NCI-H187 (cell line): ENCODE data around the gene CCDC201.
"Not testable (repeated sequence)": the region's sequence is repeated elsewhere in the genome, so short reads cannot be mapped to it uniquely, and the experiment has no call there.

ENCODE experiments used
- DNase-seq, 2 experiments: peaks; one replicate each; lab custom pipeline; 2025; lab: John Stamatoyannopoulos, UW

CCDC201 gene

DNA sequence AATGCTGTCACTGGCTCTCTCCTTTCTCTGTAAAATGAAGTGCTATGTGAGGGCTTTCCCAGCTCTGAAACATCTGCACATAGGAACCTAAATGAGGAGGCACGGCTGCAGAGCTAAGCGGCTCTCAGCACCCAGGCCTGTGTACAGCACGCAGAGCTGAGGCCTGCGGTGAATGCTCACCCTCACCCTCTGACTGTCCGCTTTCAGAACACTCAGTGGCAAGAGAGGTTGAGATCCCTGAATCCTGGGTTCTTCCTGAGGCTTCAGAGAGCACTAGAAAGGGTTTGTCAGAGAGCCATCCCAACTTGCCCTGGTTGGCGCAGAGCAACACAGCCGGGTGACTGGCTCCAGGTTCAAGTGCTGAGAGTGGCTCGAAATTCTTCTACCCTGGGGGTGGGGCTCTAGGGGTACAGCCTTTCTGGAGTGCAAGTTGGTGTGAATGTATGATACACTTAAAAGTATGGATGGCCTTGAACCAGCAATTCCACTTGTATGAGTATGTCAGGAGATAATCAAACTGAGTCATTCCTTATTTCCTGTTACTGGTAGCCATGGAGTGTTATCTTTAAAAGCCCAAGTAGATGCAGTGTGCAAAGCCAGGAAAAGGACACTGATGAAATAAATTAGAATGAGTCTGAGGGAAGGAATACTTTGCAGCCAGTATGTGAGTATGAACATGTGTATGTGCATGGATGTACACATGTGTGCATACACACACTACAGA, 1.7 kb upstream of the CCDC201 start:
- no peak for DNase-seq

DNA sequence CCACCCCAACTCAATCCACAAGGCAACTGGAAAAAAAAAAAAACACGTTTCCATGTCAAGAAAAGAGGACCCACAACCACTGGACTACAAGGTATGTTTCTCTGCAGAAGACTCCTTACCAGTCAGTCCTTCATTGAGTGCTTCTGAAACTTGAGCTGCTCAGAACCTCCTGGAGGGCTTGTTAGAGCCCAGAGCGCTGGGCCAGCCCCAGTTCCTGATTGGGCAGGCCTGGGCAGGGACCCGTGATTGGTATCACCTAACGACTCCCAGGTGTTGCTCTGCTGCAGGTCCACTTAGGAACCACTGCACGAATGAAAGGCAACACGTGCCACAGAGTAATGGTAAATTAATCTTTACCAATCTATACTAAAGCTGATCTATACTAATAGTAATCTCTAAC, 473 bp upstream of the CCDC201 start:
- no peak for DNase-seq

DNA sequence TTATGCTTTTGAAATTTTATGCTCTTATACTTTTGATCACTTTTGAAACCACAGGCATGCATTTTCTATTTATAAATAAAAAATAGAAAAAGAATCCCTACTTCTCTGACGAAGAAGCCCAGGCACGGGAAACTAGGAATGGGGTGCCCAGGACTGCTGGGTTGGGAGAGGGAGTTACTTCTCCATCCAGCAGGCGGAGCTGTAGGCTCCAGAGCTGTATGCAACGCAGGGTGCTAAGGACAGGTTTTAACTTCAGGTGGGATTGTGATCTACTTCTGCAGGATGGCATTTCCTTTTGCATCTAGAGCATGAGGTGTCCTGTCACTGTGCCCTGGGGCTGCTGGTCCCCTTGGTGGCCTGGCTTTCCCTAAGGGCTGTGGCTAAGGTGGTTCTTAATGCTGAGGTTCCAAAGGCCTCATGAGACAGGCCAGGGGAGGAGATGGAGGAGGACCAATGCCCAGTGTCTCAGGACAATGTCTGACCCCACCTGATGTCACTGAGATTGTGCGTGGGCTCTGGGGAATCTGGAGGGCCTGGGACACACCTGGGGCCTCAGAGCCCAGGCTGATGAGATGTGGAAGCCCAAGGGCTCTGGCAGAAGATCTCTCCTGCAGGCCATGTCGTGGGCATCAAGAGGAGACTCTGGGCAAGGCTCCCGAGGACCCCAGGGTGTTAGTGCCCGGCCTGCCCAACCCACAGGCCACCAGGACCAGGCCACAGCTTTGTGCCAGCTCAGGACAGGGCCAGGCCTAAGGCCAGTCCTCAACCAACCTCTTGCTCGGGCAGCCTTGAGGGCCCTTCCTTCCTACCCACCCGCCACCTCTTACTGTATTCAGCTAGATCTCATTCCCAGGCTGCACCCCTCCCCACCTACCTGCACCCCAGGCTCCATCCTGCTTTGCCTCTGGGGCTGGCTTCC, 507 bp downstream of the CCDC201 start:
- no peak for DNase-seq

DNA sequence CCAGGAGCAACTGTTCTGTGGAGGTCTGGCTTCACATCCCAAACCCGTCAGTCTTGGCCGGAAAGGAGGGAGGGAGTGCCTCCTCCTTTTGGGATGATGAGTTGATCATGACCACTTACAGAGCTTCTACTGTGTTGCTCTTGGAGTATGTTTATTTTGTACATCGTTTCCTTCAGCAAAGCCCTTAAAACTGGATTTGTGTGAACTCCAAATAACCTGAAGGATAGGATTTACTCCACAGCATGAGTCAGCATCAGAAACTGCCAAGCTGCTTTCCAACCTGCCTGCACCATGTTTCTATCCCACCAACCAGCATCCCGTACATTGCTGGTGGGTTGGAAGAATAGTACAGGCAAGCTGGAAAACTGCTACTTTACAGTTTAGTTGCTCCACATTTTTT, 3.5 kb downstream of the CCDC201 start:
- no peak for DNase-seq

DNA sequence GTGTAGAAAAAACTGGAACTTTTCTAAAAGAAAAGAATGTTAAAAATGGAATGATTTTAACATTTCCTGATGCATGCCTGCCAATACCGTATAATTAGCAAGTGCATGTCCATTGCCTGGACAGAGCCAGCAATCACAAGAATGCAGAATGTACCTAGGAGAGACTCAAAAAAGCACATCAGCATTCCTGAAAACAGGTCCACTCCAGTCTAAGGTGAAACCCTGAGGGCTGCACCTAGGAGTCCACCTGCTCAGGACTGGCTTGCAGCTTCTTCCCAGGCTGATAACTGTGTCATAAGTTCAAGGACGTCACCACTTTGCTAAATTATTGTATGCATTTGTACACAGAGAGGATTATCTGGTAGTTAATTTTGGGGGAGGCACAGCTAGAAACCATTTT, 5.4 kb downstream of the CCDC201 start:
- no peak for DNase-seq

DNA sequence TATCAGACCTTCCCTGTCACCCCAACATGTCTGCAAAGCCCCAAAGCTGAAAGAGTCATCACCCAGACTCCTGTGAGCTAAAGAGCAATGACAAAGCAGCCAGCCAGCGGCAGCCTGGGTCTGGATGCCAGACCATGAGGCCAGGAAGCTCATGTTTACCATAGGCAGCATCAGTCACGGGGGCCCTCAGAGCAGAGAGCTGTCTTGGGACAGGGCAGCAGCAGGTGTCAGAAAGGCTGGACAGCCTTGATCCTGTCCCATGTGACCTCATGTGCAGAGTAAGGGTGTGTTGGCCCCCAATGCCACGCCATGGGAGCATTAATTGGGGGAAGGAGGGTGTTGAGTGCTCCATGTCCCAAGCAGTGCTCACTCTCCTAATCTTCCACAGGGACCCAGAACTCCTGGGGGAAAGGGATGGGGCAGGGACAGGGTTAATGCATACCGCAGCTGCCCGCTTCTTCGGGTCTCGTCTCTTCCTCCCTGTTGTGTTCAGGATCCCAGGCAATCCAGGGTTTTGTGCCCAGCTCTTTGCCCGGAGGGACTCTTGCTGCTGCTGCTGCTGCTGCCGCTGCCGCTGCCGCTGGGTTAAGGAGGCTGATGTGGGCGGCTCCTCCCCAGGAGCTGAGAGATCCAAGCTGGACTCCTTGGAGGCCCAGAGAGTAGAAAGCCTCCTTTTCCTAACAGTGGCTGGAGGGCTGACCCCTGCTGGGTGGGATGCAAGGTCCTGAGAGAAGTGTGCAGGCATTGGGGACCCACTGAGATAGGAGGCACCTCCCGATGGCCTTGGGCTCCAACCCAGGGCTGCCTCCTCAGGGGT, 7.1 kb downstream of the CCDC201 start:
- DNase-seq = no peak

DNA sequence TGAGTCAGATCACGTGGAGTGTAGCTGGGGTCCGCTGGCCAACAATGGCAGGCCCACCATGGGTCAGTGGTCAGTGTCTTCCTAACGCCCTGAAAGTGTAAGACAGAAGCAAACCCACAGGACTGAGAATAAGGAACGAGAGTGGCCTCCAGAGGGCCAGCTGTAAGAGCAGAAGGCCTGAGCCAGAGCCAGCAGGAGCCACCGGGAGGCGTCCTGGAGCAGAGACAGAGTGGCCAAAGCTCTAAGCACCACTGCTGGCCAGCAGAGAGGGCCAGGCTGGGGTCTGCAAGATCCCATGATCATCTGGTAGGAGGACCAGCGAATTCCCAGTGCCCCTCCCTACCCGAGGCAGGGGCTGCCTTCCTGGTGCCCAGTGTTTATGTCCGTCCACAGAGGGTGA, 9.2 kb downstream of the CCDC201 start:
- no peak for DNase-seq

DNA sequence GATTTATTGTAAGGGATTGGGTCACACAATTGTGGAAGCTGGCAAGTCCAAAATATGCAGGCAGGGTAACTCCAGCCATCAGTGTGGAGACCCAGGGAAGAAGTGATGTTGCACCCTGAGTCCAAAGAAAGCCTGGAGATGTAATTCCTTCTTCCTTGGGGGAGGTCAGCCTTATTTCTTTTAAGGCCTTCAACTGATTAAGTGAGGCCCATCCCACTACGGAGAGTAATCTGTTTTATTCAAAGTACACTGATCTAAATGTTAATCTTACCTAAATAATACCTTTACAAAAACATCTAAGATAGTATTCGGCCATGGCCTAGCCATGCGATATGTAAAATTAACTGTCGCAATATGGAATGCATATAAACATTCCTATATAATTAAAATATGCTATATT, 16.0 kb downstream of the CCDC201 start:
- DNase-seq = not testable (repeated sequence)

DNA sequence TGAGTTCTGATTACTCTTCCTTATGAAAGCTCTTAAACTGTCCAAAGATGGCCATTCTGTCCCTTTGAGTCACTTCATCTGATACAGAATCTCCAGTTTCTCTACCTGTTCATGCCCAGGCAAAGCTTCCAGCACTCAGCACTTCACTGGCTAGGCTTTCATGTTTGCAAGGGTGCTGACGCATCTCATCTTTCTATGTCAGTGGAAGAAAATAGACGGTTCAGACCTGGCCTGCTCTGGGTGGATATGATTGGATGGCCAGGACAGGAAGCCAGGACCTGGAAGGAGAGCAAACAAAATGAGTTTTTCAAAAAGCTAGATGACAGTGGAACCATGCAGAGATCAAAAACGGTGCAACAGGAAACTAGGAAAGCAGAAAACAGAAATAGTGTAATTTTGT, 17.2 kb downstream of the CCDC201 start:
- DNase-seq = not testable (repeated sequence)

DNA sequence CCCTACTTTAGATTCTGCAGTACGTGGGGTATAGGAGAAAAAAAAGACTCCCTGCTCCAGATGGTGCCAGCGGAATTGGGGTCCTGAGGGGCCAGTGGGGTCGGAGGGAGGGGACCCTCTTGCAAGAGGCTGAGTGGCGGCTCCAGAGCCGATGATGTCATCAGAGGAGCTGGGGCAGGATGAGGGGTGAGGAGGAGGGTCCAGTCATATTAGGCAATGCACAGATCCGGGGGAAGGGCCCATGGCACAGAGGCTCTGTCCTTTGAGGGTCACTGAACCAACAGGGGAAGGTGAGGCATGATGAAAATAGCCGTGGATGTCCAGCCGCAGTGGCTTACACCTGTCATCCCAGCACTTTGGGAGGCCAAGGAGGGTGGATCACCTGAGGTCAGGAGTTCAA, 19.4 kb downstream of the CCDC201 start:
- not testable (repeated sequence) for DNase-seq

DNA sequence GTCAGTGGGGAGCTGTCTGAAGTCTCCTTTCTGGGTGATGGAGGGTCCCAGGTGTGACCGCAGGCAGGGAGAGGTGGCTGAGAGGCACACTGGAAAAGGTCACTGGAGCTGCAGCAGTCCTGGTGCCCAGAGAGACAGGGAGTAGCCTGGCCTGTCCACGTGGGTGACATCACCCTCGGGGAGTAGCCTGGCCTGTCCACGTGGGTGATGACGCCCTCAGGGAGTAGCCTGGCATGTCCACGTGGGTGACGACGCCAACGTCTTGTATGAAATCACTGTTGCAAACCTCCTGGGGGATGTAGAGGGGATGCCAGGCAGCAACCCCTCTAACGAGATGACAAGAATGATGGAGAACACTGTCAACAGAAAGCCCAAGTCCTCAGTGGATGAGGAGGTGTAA, 19.9 kb downstream of the CCDC201 start:
- not testable (repeated sequence) for DNase-seq

DNA sequence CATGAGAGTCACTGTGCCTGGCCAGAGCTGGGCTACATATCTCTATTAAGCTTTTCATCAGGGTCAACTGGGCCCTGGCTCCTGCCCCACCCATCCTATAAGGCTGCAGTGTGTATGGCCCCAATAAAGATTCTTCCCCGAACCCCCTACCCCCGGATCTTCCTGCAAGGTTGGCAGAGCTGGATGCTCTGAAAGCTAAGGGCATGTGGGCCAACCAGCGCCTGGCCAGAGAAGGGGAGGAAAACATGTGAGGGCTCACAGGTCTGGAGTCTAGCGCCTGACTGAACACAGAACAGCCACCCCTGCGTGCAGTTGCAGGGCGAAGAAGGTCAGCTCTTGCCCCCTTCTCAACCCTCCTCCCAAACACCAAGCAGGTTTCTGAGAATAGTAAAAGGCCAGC, 24.1 kb downstream of the CCDC201 start:
- DNase-seq = not testable (repeated sequence)

DNA sequence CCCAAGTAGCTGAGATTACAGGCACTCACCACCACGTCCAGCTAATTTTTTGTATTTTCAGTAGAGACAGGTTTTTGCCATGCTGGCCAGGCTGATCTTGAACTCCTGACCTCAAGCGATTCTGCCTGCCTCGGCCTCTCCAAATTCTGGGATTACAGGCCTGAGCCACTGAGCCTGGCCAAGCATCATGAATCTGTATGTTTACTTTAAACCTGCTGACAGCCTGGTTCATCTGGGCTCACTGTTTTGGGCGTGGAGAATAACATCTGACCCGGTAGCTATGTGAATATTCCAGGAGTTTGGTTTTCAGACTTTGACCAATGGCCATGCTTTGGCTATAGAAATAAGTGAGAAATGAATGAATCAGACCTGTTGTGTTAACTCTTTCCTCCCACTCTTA, 26.3 kb downstream of the CCDC201 start:
- not testable (repeated sequence) for DNase-seq

DNA sequence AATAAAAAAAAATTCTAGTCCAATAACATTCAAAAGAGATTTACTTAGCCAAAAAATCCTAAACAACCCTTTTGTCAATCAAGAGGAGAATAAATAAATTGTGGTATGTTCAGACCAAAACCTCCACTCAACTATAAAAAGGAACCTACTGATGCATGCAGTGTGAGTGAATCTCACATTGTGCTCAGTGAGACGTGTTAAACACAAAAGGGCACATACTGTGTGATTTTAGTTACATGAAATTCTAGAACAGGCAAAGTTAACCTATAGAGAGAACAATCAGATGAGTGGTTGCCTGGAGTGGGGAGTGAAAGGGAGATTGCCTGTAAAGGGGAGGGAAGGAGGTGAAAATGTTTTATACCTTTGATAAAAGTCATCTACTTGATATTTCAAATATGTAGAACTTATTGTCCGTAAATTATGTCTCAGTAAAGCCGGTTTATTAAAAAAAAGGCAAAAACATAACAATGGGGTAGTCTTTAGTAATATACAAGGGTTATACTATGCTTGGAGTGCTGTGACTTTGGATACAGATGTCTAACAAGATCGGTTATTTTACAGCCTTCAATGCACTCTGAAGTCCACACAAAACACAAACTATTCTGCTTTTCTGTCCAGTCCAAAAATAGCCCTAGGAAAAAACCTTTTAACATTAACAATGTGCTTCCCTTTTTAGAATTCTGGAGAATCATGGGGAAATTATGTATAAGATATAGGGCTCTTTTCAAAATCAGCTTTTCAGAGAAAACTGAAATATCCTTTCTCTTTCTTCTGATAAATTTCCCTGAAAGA, 30.8 kb downstream of the CCDC201 start:
- not testable (repeated sequence) for DNase-seq

DNA sequence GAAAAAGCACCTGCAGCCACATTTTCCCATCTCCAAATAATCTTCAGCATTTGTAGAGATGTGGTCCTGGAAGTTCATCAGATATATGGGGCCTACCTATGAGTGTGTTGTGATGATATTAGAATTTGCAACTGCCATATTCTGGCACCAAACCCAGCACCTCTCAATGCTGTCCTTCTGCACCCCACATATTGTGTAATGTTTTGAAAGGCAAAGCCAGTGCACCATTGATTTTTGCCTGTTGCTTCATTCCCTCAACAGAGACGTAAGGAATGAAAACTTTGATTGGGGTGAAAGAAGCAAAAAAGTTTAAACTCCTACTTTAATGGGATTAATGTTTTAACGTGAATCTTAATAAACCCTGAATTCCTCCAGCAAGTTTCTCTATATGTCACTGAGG, 34.0 kb downstream of the CCDC201 start:
- not testable (repeated sequence) for DNase-seq

DNA sequence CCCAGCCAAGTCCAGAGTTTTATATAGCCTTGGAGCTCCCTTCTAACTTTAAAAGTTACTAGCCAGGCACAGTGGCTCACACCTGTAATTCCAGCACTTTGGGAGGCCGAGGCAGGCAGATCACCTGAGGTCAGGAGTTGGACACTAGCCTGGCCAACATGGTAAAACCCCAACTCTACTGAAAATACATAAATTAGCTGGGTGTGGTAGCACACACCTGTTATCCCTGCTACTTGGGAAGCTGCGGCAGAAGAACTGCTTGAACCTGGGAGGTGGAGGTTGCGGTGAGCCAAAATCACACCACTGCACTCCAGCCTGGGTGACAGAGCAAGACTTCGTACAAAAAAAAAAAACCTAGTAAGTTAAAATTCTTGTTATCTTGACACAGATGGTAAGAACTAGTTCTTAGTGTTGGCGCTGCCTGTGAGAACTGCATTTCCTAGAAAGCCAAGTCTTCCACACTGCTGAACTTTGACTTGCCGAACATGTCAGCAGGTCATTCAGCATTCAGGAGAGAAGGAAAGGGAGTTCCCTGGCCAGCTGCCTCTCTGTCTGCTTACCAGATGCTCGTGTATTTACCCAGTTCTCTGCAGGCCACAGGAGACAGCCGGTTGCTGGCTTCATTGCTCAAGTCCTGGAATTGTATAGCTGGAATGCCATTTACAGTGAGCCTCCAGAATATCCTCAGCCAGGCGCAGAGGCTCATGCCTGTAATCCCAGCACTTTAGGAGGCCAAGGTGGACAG, 40.3 kb downstream of the CCDC201 start:
- not testable (repeated sequence) for DNase-seq

DNA sequence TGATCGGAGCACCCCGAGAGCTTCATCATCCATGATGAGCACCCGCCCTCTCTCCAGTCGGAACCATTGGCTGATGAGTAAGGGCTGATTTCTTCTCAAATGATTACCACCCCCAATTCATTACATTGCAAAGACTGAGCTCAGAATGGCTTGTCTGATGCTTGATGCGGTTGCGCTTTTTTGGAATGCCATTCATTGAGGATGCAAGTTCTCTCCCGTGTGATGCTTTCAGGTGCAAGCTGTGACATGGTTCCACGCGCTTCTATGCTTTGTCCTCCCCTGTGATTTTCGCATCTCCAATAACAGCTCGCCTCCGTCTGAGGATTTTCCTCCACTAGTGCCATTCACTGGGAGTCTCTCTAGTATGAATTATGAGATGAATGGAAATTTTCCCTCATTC, 43.0 kb downstream of the CCDC201 start:
- not testable (repeated sequence) for DNase-seq

DNA sequence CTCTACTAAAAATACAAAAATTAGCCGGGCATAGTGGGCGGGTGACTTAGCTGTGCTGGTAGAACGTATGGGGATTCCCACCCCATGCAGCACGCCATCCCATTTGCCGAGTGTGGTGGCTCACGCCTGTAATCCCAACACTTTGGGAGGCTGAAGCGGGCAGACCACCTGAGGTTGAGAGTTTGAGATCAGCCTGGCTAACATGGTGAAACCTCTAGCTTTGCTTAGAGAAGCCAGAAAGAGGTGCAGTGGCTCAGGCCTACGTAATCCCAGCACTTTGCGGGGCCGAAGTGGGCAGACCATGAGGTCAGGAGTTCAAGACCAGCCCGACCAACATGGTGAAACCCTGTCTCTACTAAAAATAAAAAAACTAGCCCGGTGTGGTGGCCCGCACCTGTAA, 45.2 kb downstream of the CCDC201 start:
- DNase-seq = not testable (repeated sequence)

DNA sequence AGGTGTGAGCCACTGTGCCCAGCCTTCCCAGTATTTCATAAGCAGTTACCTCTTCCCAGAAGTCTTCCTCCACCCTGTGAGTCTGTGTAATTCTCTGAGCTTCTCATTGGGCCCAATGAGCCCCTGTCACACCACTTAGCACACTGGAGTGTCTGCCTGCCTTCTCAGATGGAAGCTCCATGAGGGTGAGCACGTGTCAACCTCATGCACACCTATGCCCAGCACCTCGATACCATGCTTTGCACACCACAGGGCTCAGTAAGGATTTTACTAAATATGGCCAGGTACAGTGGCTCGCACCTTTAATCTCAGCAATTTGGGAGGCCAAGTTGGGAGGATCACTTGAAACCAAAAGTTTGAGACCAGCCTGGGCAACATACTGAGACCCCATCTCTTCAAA, 46.3 kb downstream of the CCDC201 start:
- DNase-seq = not testable (repeated sequence)

DNA sequence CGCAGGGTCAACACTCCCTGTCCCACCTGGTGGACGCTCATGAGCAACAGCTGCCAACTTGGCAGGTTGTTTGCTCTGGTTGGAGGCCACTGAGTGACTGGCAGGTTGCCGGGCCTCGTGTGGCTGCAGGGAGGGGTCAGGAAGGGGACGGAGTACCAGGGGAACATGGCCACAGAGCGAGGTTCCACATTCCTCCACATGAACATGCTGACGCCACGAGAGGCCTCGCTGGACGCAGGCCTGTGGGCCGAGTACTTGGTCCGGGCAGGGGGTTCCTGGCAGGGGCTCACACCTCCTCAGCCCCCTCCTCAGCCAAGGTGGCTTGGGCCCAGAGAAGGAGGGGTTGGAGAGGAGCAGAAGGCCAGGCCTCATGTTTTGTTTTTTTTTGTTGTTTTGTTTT, 54.1 kb downstream of the CCDC201 start:
- not testable (repeated sequence) for DNase-seq

DNA sequence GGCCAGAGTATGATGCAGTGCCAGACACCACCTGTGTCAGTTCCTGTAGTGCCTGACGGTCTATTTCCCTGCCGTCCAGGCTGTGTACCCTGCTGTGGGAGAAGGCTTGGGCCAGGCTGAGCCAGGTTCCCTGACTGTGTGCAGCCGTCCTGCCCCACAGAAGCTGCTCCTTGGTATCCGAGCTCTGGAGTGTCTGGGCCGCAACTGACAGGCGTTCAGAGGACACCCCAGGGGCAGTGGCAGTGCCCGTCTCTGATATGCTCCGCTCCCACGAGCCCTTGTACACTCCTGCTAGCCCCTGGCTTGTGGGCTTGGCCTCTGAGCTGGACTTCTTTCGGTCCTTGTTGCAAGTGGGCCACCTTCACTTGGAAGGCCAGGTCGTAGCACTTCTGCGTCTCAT, 55.0 kb downstream of the CCDC201 start:
- not testable (repeated sequence) for DNase-seq
